Measurements from ENCODE around the gene CRB2. TPM values are rescaled to one million over a fixed set of nuclear protein-coding genes. Genes with fewer than 3 reads are reported as not detected.

The CRB2 gene
- total RNA-seq, 1 experiment from 2014 or later: 0.07 TPM

GRCh38 chr9:123349033-123349432, 7.0 kb upstream of the CRB2 start:
- TF ChIP-seq EZH2phosphoT487 (IDR thresholded peaks at IDR 0.05; ENCODE audit: borderline replicate concordance) (no peak), JUND (IDR thresholded peaks at IDR 0.05) (no peak), ATF3 (IDR thresholded peaks at IDR 0.05) (no peak), POLR2A (IDR thresholded peaks at IDR 0.05; ENCODE audit: borderline replicate concordance, extremely low read depth, insufficient read depth, insufficient read length) (no peak), YY1 (IDR thresholded peaks at IDR 0.05; ENCODE audit: extremely low read depth, insufficient replicate concordance, low read depth, low read length) (no peak), SP1 (IDR thresholded peaks at IDR 0.05; ENCODE audit: low read depth) (no peak), SRF (IDR thresholded peaks at IDR 0.05; ENCODE audit: low read depth) (no peak), MAX (IDR thresholded peaks at IDR 0.05) (no peak), EZH2 (IDR thresholded peaks at IDR 0.05) (no peak), EGR1 (IDR thresholded peaks at IDR 0.05; ENCODE audit: low read depth) (no peak), CBX3 (IDR thresholded peaks at IDR 0.05; ENCODE audit: low read depth) (no peak), ZBTB33 (IDR thresholded peaks at IDR 0.05; ENCODE audit: extremely low read depth, insufficient replicate concordance, low read length) (no peak)
- H3K79me2 ChIP-seq (ENCODE audit: insufficient read depth, low read length): no peaks in the 10 kb centered on the region
- no peak for ATAC-seq
- no peaks in the 10 kb centered on the region for H3K36me3 ChIP-seq (ENCODE audit: control insufficient read depth in 1 of 2, insufficient read depth in 2 of 2, low read length in 2 of 2)
- H4K20me1 ChIP-seq (ENCODE audit: insufficient read depth): no peaks in the 10 kb centered on the region
- no peak overlapping the region for H3K4me3 ChIP-seq (replicated peaks in 1 of 2; ENCODE audit: low read depth in 1 of 2, low read length in 2 of 2)
- ChIA-PET CTCF (interaction anchor here (1.2 to 3.6 kb wide), 9 partner anchors 12 to 885 kb away, joined by 3 to 37 read pairs (median 7); no protein-coding TSS in a partner anchor), RAD21 (ENCODE audit: low non-redundant PET in 1 of 2, low total read pairs in 2 of 2, uncharacterized antibody in 2 of 2, unreplicated experiment in 2 of 2) (interaction anchor here in 1 of 2 experiments (1.1 kb wide), 1 partner anchor 521 kb away, joined by 5 read pairs; the partner anchor contains the start of gene PDCL), POLR2A (no interaction called here)
- intact Hi-C loops (cut with micrococcal nuclease): loop anchor here (2.0 to 10.0 kb wide), 3 partner anchors 358 to 994 kb away; no protein-coding TSS in a partner anchor
- no peaks in the 10 kb centered on the region for H3K27me3 ChIP-seq (ENCODE audit: insufficient read depth, low read length)
- no peaks in the 10 kb centered on the region for H3K9me2 ChIP-seq (ENCODE audit: insufficient read depth)
- peaks cover 0 to 12% of the 10 kb centered on the region in 2 experiments; a peak in 2 of 4 replicates for H3K4me1 ChIP-seq (ENCODE audit: control insufficient read depth in 1 of 2, insufficient read depth in 2 of 2, low read length in 2 of 2)
- DNase-seq (ENCODE audit: low read depth, low spot score): no peak
- no peak overlapping the region for H2AFZ ChIP-seq (ENCODE audit: low read depth, low read length, poor library complexity, severe bottlenecking)
- no TSS peak for BruUV-seq (replicated peaks)
- H3K9me3 ChIP-seq (ENCODE audit: control insufficient read depth in 1 of 2, insufficient read depth in 1 of 2, low read depth in 1 of 2, low read length in 2 of 2): no peaks in the 10 kb centered on the region; a peak in 1 of 4 replicates
- H3K27ac ChIP-seq (ENCODE audit: low read depth, low read length): no peak overlapping the region
- no peak overlapping the region for H3K4me2 ChIP-seq (ENCODE audit: low read length)
- no peak overlapping the region for H3K9ac ChIP-seq (ENCODE audit: low read length)
